ENCODE results near the gene ANO1.

The ANO1 gene

DNA sequence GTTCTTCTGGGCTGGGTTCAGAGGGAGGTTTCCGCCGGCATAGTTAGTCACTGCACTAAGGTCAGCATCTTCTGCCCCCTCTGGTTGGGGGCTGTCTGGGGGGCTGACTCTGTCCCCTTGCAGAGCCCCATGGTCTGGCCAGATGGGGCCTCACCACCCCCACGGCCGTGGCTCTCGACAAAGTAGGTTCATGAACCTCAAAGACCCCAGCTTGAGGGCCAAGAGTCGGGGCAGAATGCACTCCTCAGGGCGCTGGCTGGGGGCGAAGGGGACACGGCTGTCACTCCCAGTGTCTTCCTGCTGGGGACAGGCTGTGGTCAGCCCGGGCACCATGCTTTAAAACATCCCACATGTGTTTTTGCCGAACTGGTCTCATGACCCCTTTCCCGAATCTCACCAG, 20.8 kb downstream of the ANO1 start:
- Histone ChIP-seq H3K36me3 (ENCODE audit: control insufficient read depth, low read length) (no peaks in the 10 kb centered on the region), H3K4me2 (ENCODE audit: low read length) (no peak overlapping the region), H3K27me3 (ENCODE audit: control insufficient read depth, low read length) (no peaks in the 10 kb centered on the region), H3K9me2 (replicated peaks; ENCODE audit: control insufficient read depth, low read length) (no peaks in the 10 kb centered on the region), H3K4me3 (ENCODE audit: low read length) (no peak overlapping the region), H4K20me1 (ENCODE audit: control insufficient read depth, insufficient read depth, low read depth, low read length) (no peaks in the 10 kb centered on the region), H3K9me3 (ENCODE audit: control insufficient read depth, insufficient read depth, low read length) (no peaks in the 10 kb centered on the region), H3K79me2 (ENCODE audit: control insufficient read depth, low read length) (no peaks in the 10 kb centered on the region), H3K4me1 (ENCODE audit: control insufficient read depth, low read length) (no peaks in the 10 kb centered on the region), H3K27ac (ENCODE audit: low read depth, low read length) (no peak overlapping the region), H3F3A (ENCODE audit: control insufficient read depth, insufficient read depth) (no peaks in the 10 kb centered on the region)
- TF ChIP-seq EZH2phosphoT487 (IDR thresholded peaks at IDR 0.05; ENCODE audit: borderline replicate concordance, low read length) = no peak
- TF ChIP-seq, protein P1, sequence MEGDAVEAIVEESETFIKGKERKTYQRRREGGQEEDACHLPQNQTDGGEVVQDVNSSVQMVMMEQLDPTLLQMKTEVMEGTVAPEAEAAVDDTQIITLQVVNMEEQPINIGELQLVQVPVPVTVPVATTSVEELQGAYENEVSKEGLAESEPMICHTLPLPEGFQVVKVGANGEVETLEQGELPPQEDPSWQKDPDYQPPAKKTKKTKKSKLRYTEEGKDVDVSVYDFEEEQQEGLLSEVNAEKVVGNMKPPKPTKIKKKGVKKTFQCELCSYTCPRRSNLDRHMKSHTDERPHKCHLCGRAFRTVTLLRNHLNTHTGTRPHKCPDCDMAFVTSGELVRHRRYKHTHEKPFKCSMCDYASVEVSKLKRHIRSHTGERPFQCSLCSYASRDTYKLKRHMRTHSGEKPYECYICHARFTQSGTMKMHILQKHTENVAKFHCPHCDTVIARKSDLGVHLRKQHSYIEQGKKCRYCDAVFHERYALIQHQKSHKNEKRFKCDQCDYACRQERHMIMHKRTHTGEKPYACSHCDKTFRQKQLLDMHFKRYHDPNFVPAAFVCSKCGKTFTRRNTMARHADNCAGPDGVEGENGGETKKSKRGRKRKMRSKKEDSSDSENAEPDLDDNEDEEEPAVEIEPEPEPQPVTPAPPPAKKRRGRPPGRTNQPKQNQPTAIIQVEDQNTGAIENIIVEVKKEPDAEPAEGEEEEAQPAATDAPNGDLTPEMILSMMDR (IDR thresholded peaks at IDR 0.05; ENCODE audit: low read depth, low read length, poor library complexity, severe bottlenecking) = no peak

GRCh38 chr11:70099578-70100279, 21.6 kb downstream of the ANO1 start:
- H3K9me2 ChIP-seq (replicated peaks; ENCODE audit: control insufficient read depth, low read length) = no peaks in the 10 kb centered on the region
- no peaks in the 10 kb centered on the region for H3F3A ChIP-seq (ENCODE audit: control insufficient read depth, insufficient read depth)
- H3K27me3 ChIP-seq (ENCODE audit: control insufficient read depth, low read length) = no peaks in the 10 kb centered on the region
- H3K9me3 ChIP-seq (ENCODE audit: control insufficient read depth, insufficient read depth, low read length) = no peaks in the 10 kb centered on the region
- TF ChIP-seq, protein P1 (IDR thresholded peaks at IDR 0.05; ENCODE audit: low read depth, low read length, poor library complexity, severe bottlenecking) = no peak
- no peak for TF ChIP-seq EZH2phosphoT487 (IDR thresholded peaks at IDR 0.05; ENCODE audit: borderline replicate concordance, low read length)
- no peak overlapping the region for H3K27ac ChIP-seq (ENCODE audit: low read depth, low read length)
- H3K79me2 ChIP-seq (ENCODE audit: control insufficient read depth, low read length) = no peaks in the 10 kb centered on the region
- H3K4me1 ChIP-seq (ENCODE audit: control insufficient read depth, low read length) = no peaks in the 10 kb centered on the region
- no peaks in the 10 kb centered on the region for H4K20me1 ChIP-seq (ENCODE audit: control insufficient read depth, insufficient read depth, low read depth, low read length)
- no peak overlapping the region for H3K4me2 ChIP-seq (ENCODE audit: low read length)
- no peaks in the 10 kb centered on the region for H3K36me3 ChIP-seq (ENCODE audit: control insufficient read depth, low read length)
- H3K4me3 ChIP-seq (ENCODE audit: low read length) = no peak overlapping the region

DNA sequence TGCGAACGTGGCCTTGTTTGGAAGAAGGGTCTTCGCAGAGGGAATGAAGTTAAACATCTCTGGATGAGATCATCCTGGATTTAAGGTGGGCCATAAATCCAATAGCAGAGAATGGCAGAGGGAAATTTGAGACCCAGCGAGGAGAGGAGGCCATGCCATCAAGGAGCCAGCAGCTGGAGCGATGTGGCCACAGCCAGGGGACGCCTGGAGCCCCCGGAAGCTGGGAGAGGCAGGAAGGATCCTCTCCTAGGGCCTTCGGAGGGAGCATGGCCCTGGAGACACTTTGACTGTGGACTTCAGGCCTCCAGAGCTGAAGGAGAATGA, 22.1 kb downstream of the ANO1 start:
- Histone ChIP-seq H3K27me3 (ENCODE audit: control insufficient read depth, low read length) (no peaks in the 10 kb centered on the region), H3K4me3 (ENCODE audit: low read length) (no peak overlapping the region), H3K4me1 (ENCODE audit: control insufficient read depth, low read length) (no peaks in the 10 kb centered on the region), H3K9me2 (replicated peaks; ENCODE audit: control insufficient read depth, low read length) (no peaks in the 10 kb centered on the region), H3K36me3 (ENCODE audit: control insufficient read depth, low read length) (no peaks in the 10 kb centered on the region), H3K79me2 (ENCODE audit: control insufficient read depth, low read length) (no peaks in the 10 kb centered on the region), H4K20me1 (ENCODE audit: control insufficient read depth, insufficient read depth, low read depth, low read length) (no peaks in the 10 kb centered on the region), H3K9me3 (ENCODE audit: control insufficient read depth, insufficient read depth, low read length) (no peaks in the 10 kb centered on the region), H3F3A (ENCODE audit: control insufficient read depth, insufficient read depth) (no peaks in the 10 kb centered on the region), H3K4me2 (ENCODE audit: low read length) (no peak overlapping the region), H3K27ac (ENCODE audit: low read depth, low read length) (no peak overlapping the region)
- TF ChIP-seq, protein P1 (IDR thresholded peaks at IDR 0.05; ENCODE audit: low read depth, low read length, poor library complexity, severe bottlenecking) = no peak
- TF ChIP-seq EZH2phosphoT487 (IDR thresholded peaks at IDR 0.05; ENCODE audit: borderline replicate concordance, low read length) = no peak
